GM19455 (cell line): ENCODE data around the gene PATL2.
"Not testable (repeated sequence)": the region's sequence is repeated elsewhere in the genome, so short reads cannot be mapped to it uniquely, and the experiment has no call there.

Source experiments
- ATAC-seq: cut with Tn5 transposase; IDR thresholded peaks from one replicate; pipeline ENCODE4 v1.9.1; 2021; ENCODE audit not compliant: unreplicated experiment

The PATL2 gene

GRCh38 chr15:44692659-44693058, 18.5 kb downstream of the PATL2 start:
- no peak for ATAC-seq

- not testable (repeated sequence) for ATAC-seq
Observed at GRCh38 chr15:44690245-44690644, 20.9 kb downstream of the PATL2 start.

- not testable (repeated sequence) for ATAC-seq
Observed at GRCh38 chr15:44689318-44689717, 21.8 kb downstream of the PATL2 start.

- not testable (repeated sequence) for ATAC-seq
Observed at GRCh38 chr15:44682809-44683682, 28.1 kb downstream of the PATL2 start.

- no peak for ATAC-seq
Observed at GRCh38 chr15:44682211-44682610, 28.9 kb downstream of the PATL2 start.

- no peak for ATAC-seq
Observed at GRCh38 chr15:44676676-44677075, 34.4 kb downstream of the PATL2 start.

GRCh38 chr15:44675911-44676310, 35.2 kb downstream of the PATL2 start:
- no peak for ATAC-seq

GRCh38 chr15:44673639-44674038, 37.5 kb downstream of the PATL2 start:
- no peak for ATAC-seq

- no peak for ATAC-seq
Observed at GRCh38 chr15:44670087-44670950, 40.8 kb downstream of the PATL2 start.

- ATAC-seq = no peak
Observed at GRCh38 chr15:44668921-44669320, 42.2 kb downstream of the PATL2 start.

- no peak for ATAC-seq
Observed at GRCh38 chr15:44667039-44667360, 44.1 kb downstream of the PATL2 start.

GRCh38 chr15:44666210-44667038, 44.7 kb downstream of the PATL2 start:
- no peak for ATAC-seq

- ATAC-seq = peak; percentile 73
Observed at GRCh38 chr15:44663410-44664308, 47.5 kb downstream of the PATL2 start, which contains the start of gene SPG11. Gene SPG11, minus strand, starts transcription at chr15:44663662. Its CDS starts 15 bp downstream, at chr15:44663647.

- ATAC-seq = peak; percentile 55
Observed at GRCh38 chr15:44662478-44663409, 48.4 kb downstream of the PATL2 start.

GRCh38 chr15:44661576-44661975, 49.5 kb downstream of the PATL2 start:
- ATAC-seq = no peak

- no peak for ATAC-seq
Observed at GRCh38 chr15:44659056-44659455, 52.1 kb downstream of the PATL2 start.

GRCh38 chr15:44657378-44657777, 53.7 kb downstream of the PATL2 start:
- no peak for ATAC-seq

GRCh38 chr15:44656913-44657312, 54.2 kb downstream of the PATL2 start:
- no peak for ATAC-seq

- ATAC-seq = no peak
Observed at GRCh38 chr15:44656298-44656697, 54.8 kb downstream of the PATL2 start.
